Parathyroid adenoma (tissue), 2 donors: Measurements from ENCODE around the gene OLFML2B.

Source experiments
- H2AFZ ChIP-seq: fragments of 300-600 bp; sonication (generic); one replicate; pipeline ENCODE4 v1.7.0; 2017; ENCODE audit warnings: antibody characterized with exemption, mild to moderate bottlenecking
- H3K27ac ChIP-seq: fragments of 300-600 bp; sonication (generic); one replicate; pipeline ENCODE4 v1.7.0; 2017
- H3K27me3 ChIP-seq: fragments of 300-600 bp; sonication (generic); one replicate; pipeline ENCODE4 v1.7.0; 2017; ENCODE audit warnings: low read length; ENCODE audit not compliant: control insufficient read depth, insufficient read depth
- H3K36me3 ChIP-seq: fragments of 300-600 bp; sonication (generic); one replicate; pipeline ENCODE4 v1.7.0; 2017; ENCODE audit warnings: low read length; ENCODE audit not compliant: control insufficient read depth, insufficient read depth
- H3K4me1 ChIP-seq: fragments of 300-600 bp; sonication (generic); one replicate; pipeline ENCODE4 v1.7.0; 2017; ENCODE audit warnings: control low read depth
- H3K4me2 ChIP-seq: fragments of 300-600 bp; sonication (generic); one replicate; pipeline ENCODE4 v1.7.0; 2017; ENCODE audit warnings: low read length
- H3K4me3 ChIP-seq: fragments of 300-600 bp; sonication (generic); one replicate; pipeline ENCODE4 v1.7.0; 2017; ENCODE audit warnings: low read depth, low read length
- H3K79me2 ChIP-seq: fragments of 300-600 bp; sonication (generic); one replicate; pipeline ENCODE4 v1.7.0; 2017; ENCODE audit warnings: control low read depth
- H3K9ac ChIP-seq: fragments of 300-600 bp; sonication (generic); one replicate; pipeline ENCODE4 v1.7.0; 2017; ENCODE audit warnings: mild to moderate bottlenecking
- H3K9me3 ChIP-seq: fragments of 300-600 bp; sonication (generic); one replicate; pipeline ENCODE4 v1.7.0; 2017; ENCODE audit warnings: low read length; ENCODE audit not compliant: control insufficient read depth
- CTCF ChIP-seq: fragments of 300-600 bp; sonication (generic); IDR thresholded peaks from one replicate; pipeline ENCODE4 v1.7.0; 2017; ENCODE audit warnings: antibody characterized with exemption, mild to moderate bottlenecking
- donor health status: primary hyperparathyroidism.

The OLFML2B gene

DNA sequence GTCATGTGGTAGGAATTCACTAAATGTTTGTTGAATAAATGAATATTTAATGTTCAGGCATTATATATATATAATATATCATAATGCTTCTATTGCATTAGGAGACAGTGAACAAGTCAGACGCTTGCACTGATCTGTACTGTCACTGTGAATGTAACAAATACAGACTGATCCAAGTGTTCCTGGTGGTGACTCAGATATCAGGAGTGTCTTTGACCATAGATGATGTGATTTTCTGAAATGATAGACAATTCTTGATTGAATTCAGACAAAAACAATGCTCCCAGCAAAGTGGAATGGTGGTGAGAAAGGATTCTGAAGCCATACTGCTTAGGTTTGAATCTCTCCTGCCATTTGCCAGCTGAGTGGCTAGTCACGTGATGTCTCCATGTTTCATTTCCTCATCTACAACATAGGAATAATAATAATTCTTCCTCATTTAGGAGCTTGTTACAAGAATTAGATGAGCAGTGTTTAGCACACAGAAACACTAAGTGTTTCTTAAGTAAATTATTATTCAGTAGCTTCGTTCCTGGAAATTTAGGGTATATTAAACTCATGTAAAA is 71.0 kb downstream of the OLFML2B start:
- H3K36me3 ChIP-seq = no peaks in the 10 kb centered on the region
- H3K9ac ChIP-seq = no peak overlapping the region
- H2AFZ ChIP-seq = no peak overlapping the region
- no peak overlapping the region for H3K27ac ChIP-seq
- no peak for TF ChIP-seq CTCF
- no peak overlapping the region for H3K4me2 ChIP-seq
- H3K4me3 ChIP-seq = no peak overlapping the region
- H3K79me2 ChIP-seq = no peaks in the 10 kb centered on the region
- H3K27me3 ChIP-seq = no peaks in the 10 kb centered on the region
- no peaks in the 10 kb centered on the region for H3K9me3 ChIP-seq
- H3K4me1 ChIP-seq = peaks cover 6% of the 10 kb centered on the region

DNA sequence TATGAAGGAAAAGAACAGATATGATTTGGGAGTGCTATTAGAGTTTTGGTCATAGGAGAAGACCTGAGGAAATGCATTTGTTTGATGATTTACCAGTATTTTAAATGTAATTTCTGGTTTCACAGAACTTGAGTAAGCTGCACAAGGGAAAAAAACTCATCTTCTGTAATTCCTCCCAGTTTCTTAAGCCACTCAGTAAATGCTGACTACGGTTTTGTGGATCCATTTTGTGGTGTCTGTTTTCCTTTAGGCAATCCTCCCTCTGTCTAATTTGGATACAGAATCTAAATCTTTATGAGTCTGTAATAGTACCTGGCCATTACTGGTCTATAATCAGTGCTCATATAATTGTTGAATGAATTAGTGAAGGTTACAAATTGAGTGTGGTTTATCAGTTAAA is 72.0 kb downstream of the OLFML2B start:
- no peaks in the 10 kb centered on the region for H3K36me3 ChIP-seq
- no peak overlapping the region for H2AFZ ChIP-seq
- no peaks in the 10 kb centered on the region for H3K9me3 ChIP-seq
- H3K27ac ChIP-seq = no peak overlapping the region
- no peak overlapping the region for H3K4me2 ChIP-seq
- no peaks in the 10 kb centered on the region for H3K27me3 ChIP-seq
- no peak overlapping the region for H3K9ac ChIP-seq
- H3K4me3 ChIP-seq = no peak overlapping the region
- no peak for TF ChIP-seq CTCF
- peaks cover 6% of the 10 kb centered on the region for H3K4me1 ChIP-seq
- H3K79me2 ChIP-seq = no peaks in the 10 kb centered on the region

DNA sequence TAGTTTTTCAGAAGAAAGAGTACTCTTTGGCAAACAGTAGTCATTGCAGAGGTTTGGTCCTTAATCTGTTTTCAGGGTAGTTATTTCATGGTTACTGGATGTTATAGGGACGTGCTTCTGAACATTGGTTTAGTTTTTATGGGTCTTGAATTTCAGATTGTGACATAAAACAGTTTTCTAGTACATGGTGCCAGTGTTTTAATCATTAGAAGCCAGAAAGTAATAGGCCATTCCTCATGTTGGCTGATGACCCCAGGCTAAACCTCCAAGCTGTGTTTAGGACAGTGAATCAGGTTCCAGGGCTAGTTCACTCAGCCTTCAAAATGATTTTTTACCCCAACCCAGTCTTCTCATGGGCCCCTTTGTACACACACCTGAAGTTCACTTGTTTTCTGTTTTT is 73.3 kb downstream of the OLFML2B start:
- Histone ChIP-seq H3K27me3 (no peaks in the 10 kb centered on the region), H3K4me3 (no peak overlapping the region), H3K9me3 (no peaks in the 10 kb centered on the region), H3K9ac (no peak overlapping the region), H3K4me1 (peaks cover 6% of the 10 kb centered on the region), H2AFZ (no peak overlapping the region), H3K27ac (no peak overlapping the region), H3K36me3 (no peaks in the 10 kb centered on the region), H3K79me2 (no peaks in the 10 kb centered on the region), H3K4me2 (no peak overlapping the region)
- TF ChIP-seq CTCF = no peak

- Histone ChIP-seq H3K27me3 (no peaks in the 10 kb centered on the region), H3K4me1 (peaks cover 6% of the 10 kb centered on the region), H3K27ac (no peak overlapping the region), H2AFZ (no peak overlapping the region), H3K4me3 (no peak overlapping the region), H3K79me2 (no peaks in the 10 kb centered on the region), H3K9me3 (no peaks in the 10 kb centered on the region), H3K4me2 (no peak overlapping the region), H3K9ac (no peak overlapping the region), H3K36me3 (no peaks in the 10 kb centered on the region)
- TF ChIP-seq CTCF = no peak
Measured at GRCh38 chr1:161949548-161949947, 74.1 kb downstream of the OLFML2B start.

DNA sequence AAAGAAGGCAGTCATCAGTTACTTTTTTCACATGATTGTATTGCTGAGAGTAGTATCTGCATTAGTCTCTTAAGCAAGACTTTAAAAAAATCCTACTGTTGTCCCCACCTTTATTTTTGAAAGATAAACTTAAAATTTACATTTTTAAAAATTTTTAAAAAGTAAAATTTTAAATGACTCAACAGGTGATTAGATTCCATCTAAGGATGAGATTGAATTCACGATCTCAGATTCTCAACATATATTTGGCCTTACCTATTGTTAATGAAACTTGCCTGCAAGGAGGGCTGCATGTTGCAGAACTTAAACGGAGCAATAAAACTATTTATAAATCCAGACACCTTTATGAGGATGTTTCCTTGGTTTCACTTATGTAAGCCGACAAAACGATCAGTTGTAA is 75.2 kb downstream of the OLFML2B start:
- no peak overlapping the region for H2AFZ ChIP-seq

More for the DNA sequence above, 75.2 kb downstream of the OLFML2B start:
- H3K9me3 ChIP-seq = no peaks in the 10 kb centered on the region
- H3K27me3 ChIP-seq = no peaks in the 10 kb centered on the region
- no peaks in the 10 kb centered on the region for H3K36me3 ChIP-seq
- peaks cover 6% of the 10 kb centered on the region for H3K4me1 ChIP-seq
- H3K27ac ChIP-seq = no peak overlapping the region
- H3K4me3 ChIP-seq = no peak overlapping the region
- H3K4me2 ChIP-seq = peak overlapping the region; percentile 21
- no peaks in the 10 kb centered on the region for H3K79me2 ChIP-seq
- no peak overlapping the region for H3K9ac ChIP-seq
- TF ChIP-seq CTCF = no peak
